Liver (tissue), 3 donors: Measurements from ENCODE around the gene TSPAN12.

ENCODE experiments used
- EGR1 ChIP-seq, 2 donors: IDR thresholded peaks; 2 replicates each; pipeline ENCODE4 v1.6.1; 2016 to 2018; ENCODE audit warnings: antibody characterized with exemption in 2 of 2, low read depth in 2 of 2
- FOXA1 ChIP-seq: IDR thresholded peaks from 2 replicates; pipeline ENCODE4 v1.6.1; 2016; ENCODE audit warnings: antibody characterized with exemption
- GABPA ChIP-seq, 2 donors: IDR thresholded peaks in 1 of 2; conservative IDR thresholded peaks in 1 of 2; 2 replicates each; pipeline ENCODE4 v1.6.1; 2016; ENCODE audit warnings: antibody characterized with exemption in 2 of 2, mild to moderate bottlenecking in 1 of 2, moderate library complexity in 1 of 2
- HNF4A ChIP-seq, 2 donors: conservative IDR thresholded peaks; 2 replicates each; pipeline ENCODE4 v1.6.1; 2016; ENCODE audit warnings: antibody characterized with exemption in 2 of 2, mild to moderate bottlenecking in 2 of 2
- HNF4G ChIP-seq: IDR thresholded peaks from 2 replicates; pipeline ENCODE4 v1.6.1; 2016; ENCODE audit warnings: antibody characterized with exemption
- JUND ChIP-seq, 2 donors: IDR thresholded peaks; 2 replicates each; pipeline ENCODE4 v1.6.1; 2016; ENCODE audit warnings: antibody characterized with exemption in 2 of 2
- MAX ChIP-seq: IDR thresholded peaks from 2 replicates; pipeline ENCODE4 v1.6.1; 2016; ENCODE audit warnings: antibody characterized with exemption
- NR2F2 ChIP-seq: IDR thresholded peaks from 2 replicates; pipeline ENCODE4 v1.6.1; 2016; ENCODE audit warnings: antibody characterized with exemption
- RAD21 ChIP-seq, 2 donors: IDR thresholded peaks; 2 replicates each; pipeline ENCODE4 v1.6.1; 2016; ENCODE audit warnings: antibody characterized with exemption in 2 of 2, mild to moderate bottlenecking in 2 of 2
- REST ChIP-seq: IDR thresholded peaks from 2 replicates; pipeline ENCODE4 v1.6.1; 2016; ENCODE audit warnings: antibody characterized with exemption, mild to moderate bottlenecking
- RXRA ChIP-seq, 2 donors: IDR thresholded peaks; 2 replicates each; pipeline ENCODE4 v1.6.1; 2017 to 2018; ENCODE audit warnings: antibody characterized with exemption in 2 of 2, mild to moderate bottlenecking in 1 of 2
- SP1 ChIP-seq: IDR thresholded peaks from 2 replicates; pipeline ENCODE4 v1.6.1; 2018; ENCODE audit warnings: antibody characterized with exemption, mild to moderate bottlenecking
- YY1 ChIP-seq: IDR thresholded peaks from 2 replicates; pipeline ENCODE4 v1.6.1; 2016; ENCODE audit warnings: antibody characterized with exemption, mild to moderate bottlenecking
- TF ChIP-seq, protein P1 (sequence below): fragments of 150-350 bp; IDR thresholded peaks from 2 replicates; pipeline ENCODE4 v1.5.1; 2017; ENCODE audit warnings: improper control_type of control experiment, low read depth, low read length; ENCODE audit not compliant: missing input control
- donor health status: healthy.
- donor health status: healthy.

GRCh38 chr7:120825152-120825551 lies 32.8 kb downstream of the TSPAN12 start:
- TF ChIP-seq, protein P1, sequence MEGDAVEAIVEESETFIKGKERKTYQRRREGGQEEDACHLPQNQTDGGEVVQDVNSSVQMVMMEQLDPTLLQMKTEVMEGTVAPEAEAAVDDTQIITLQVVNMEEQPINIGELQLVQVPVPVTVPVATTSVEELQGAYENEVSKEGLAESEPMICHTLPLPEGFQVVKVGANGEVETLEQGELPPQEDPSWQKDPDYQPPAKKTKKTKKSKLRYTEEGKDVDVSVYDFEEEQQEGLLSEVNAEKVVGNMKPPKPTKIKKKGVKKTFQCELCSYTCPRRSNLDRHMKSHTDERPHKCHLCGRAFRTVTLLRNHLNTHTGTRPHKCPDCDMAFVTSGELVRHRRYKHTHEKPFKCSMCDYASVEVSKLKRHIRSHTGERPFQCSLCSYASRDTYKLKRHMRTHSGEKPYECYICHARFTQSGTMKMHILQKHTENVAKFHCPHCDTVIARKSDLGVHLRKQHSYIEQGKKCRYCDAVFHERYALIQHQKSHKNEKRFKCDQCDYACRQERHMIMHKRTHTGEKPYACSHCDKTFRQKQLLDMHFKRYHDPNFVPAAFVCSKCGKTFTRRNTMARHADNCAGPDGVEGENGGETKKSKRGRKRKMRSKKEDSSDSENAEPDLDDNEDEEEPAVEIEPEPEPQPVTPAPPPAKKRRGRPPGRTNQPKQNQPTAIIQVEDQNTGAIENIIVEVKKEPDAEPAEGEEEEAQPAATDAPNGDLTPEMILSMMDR: no peak
- TF ChIP-seq EGR1 (IDR thresholded peaks at IDR 0.05; ENCODE audit: low read depth in 2 of 2): no peak
- TF ChIP-seq SP1: no peak
- no peak for TF ChIP-seq JUND (IDR thresholded peaks at IDR 0.05)
- no peak for TF ChIP-seq GABPA (IDR thresholded peaks at IDR 0.05 in 1 of 2, conservative IDR thresholded peaks at IDR 0.05 in 1 of 2)
- no peak for TF ChIP-seq RXRA (IDR thresholded peaks at IDR 0.05)
- no peak for TF ChIP-seq HNF4A (conservative IDR thresholded peaks at IDR 0.05)
- no peak for TF ChIP-seq YY1
- no peak for TF ChIP-seq RAD21 (IDR thresholded peaks at IDR 0.05)
- TF ChIP-seq FOXA1: no peak
- no peak for TF ChIP-seq MAX
- TF ChIP-seq REST: no peak
- TF ChIP-seq HNF4G: no peak
- TF ChIP-seq NR2F2: no peak
